IPS DF 19.7 (cell line): ENCODE measurements around the gene TMEM154.
"Not testable (repeated sequence)": the region's sequence is repeated elsewhere in the genome, so short reads cannot be mapped to it uniquely, and the experiment has no call there.

Experiments
- DNase-seq: peaks from one replicate; pipeline ENCODE4 v3.0.0-alpha.2; 2013; ENCODE audit warnings: low read depth, low spot score

Gene TMEM154

GRCh38 chr4:152667781-152668180, 12.0 kb downstream of the TMEM154 start:
- no peak for DNase-seq

DNA sequence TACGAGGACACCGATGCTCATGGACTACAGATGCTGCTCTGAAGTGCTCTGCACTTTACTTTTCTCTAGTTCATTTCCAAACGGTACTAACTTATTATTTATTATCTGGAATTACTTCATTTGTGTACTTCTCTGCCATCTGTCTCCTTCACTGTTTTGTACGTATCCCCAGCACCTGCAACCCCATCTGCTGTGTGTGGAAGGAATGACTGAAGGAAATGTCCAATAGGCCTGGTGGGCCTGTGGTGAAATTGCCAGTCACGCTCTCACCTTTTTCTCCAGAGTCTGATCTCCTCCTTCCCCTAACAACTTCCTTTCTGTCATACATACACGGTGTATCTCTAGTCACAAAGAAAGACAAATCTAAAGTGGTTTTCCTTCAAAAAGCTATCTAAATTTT, 12.9 kb downstream of the TMEM154 start:
- DNase-seq = no peak

DNA sequence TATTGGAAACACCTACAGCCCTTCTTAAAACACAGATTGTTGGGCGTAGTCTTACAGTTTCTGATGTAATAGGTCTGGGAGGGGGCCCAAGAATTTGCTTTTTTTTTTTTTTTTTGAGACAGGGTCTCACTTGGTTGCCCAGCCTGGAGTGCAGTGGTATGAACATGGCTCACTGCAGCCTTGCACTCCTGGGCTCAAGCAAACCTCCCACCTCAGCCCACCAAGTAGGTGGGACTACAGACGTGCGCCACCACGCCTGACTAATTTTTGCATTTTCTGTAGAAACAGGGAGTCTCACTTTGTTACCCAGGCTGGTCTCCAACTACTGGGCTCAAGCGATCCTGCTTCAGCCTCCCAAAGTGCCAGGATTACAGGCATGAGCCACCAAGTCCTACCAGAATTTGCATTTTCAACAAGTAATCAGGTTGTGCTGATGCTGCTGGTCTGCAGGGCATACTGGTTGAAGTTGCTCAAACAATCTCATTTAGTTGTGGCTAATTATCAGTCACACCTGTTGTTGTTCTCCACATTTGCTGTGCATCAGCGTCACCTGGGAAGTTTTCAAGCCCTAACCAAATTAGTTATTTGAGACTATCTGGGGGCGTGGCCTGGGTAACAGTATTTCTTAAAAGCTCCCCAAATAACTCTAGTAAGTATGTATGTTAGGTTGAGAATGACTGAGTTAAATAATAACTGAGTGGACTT, 14.0 kb downstream of the TMEM154 start:
- no peak for DNase-seq

DNA sequence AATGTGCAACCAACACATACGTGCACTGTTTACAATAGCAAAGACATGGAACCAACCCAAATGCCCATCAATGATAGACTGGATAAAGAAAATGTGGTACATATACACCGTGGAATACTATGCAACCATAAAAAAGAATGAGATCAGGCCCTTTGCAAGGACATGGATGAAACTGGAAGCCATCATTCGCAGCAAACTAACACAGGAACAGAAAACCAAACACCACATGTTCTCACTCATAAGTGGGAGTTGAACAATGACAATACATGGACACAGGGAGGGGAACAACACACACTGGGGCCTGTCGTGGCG, 15.8 kb downstream of the TMEM154 start:
- not testable (repeated sequence) for DNase-seq

- DNase-seq = no peak
Observed at GRCh38 chr4:152663203-152664066, 16.4 kb downstream of the TMEM154 start.

GRCh38 chr4:152661649-152662048, 18.1 kb downstream of the TMEM154 start:
- DNase-seq = no peak

- DNase-seq = no peak
Observed at GRCh38 chr4:152660526-152660925, 19.3 kb downstream of the TMEM154 start.

DNA sequence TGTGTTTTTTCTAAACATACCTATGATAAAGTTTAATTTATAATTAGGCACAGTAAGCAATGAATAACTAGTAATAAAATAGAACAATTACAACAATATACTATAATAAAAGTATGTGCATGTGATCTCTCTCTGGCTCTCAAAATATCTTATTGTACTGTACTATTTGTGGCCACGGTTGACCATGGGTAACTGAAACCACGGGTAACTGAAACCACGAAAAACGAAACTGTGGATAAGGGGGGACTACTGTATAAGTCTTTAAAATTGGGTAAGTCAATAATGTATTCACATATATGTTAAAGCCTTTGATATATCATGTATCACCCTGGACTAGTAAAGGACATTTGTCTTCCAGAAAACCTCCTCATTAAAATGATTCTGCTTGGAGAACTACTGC, 20.0 kb downstream of the TMEM154 start:
- no peak for DNase-seq

DNA sequence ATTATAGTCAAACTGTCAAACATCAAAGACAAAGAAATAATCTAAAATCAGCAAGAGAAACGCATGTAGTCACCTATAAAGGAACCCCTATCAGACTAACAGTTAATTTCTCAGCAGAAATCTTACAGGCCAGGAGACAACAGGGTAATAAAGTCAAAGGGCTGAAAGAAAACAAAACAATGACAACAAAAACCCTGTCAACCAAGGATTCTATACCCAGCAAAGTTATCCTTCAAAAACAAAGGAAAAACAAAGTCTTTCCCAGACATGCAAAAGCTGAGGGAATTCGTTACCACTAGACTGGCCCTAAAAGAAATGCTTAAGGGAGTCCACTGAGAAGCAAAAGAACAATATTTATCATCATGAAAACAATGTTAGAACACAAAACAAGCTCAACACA, 22.1 kb downstream of the TMEM154 start:
- DNase-seq = no peak

DNA sequence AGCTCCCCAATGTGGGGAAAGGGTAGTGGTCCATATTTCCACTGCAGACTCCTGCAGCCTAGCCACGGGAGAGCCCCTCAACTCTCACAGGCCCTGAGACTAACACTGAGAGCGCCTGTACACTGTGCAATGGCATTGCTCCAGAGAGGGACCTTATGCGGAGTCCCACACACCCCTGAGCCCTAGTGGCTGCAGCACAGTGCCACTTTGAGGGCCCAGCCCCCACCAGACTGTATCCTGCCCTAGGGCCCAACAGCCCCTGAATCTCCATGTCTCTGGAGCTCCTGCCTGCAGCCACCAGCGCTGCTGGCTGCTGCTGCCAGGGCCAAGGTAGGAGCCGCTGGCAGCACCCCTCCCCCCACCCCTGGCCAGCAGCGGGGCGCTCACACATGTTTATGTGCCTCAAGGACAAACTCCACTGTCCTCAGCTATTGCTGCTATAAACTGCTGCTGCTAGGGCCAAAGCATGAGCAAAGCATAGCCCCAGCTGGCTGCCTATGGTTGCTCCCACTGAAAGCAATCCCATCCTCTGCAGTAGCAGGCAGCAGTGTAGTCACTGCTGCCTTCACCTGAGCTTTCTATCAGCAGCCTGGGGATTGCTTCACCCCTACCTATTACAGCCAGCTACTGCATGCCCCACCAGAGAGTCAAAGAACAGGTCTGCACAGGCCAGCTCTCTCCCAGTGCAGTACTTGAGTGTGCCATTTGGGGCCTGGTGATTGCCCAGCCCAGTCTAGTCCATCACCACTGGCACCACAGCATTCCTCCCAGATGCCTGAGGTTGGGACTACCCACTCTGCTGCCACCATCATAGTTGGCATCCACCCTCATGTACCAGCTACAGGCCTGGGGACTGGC, 24.3 kb downstream of the TMEM154 start:
- no peak for DNase-seq

DNA sequence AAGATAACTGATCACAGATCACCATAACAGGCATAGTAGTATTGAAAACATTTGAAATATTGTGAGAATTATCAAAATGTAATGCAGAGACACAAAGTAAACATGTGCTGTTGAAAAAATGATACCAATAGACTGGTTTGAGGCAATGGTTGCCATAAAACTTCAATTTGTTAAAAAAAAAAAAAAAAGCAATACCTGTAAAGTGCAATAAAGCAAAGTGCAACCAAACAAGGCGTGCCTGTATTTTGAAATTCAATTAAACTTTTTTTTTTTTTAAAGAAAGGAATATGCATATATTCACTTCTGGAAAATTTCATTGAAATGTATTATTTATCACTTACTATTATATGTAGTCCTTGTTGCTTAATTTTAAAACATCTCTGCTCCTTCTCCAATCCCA, 27.7 kb downstream of the TMEM154 start:
- no peak for DNase-seq

- no peak for DNase-seq
Observed at GRCh38 chr4:152651473-152652060, 28.2 kb downstream of the TMEM154 start.

- DNase-seq = no peak
Observed at GRCh38 chr4:152646221-152646620, 33.6 kb downstream of the TMEM154 start.

DNA sequence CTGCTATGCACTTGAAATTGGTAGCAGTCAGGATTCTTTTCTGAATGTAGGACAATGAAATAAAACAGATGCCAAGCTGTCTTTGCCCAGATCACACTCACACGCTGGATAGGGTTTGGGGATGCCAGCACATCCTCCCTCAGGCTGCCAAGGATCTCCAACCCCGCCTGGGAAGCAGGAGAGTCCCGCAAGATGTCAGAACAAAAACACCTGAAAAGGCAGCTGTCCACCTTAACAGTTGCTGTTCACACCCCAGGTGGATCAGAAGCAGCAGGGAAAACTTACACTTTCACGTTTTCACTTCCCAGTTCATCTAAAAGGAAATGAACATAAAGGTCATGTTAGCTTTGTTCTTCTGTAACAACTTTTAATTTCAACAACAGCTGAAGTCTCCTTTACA, 35.7 kb downstream of the TMEM154 start:
- no peak for DNase-seq

GRCh38 chr4:152643153-152644035, 36.4 kb downstream of the TMEM154 start:
- DNase-seq = no peak

- DNase-seq = no peak
Observed at GRCh38 chr4:152640058-152640921, 39.5 kb downstream of the TMEM154 start.

DNA sequence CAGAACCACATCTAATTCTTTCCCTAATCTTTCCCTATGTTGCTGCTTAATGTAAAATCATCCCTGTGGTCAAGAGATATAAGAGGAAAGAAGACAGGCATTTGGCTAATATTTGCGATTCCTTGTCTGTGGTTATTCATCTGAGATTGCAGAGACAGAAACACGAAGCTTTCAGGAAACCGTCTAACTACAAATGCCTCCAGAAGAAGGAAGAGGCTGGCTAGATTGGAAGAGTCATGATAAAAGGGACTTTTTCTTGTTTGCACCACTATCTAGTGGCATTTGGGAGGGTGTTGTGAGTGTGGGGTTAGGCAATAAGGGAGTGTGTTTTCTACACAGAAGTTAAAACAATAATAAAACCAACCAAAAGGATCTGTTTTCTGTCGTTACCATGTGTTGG, 43.9 kb downstream of the TMEM154 start:
- DNase-seq = no peak

DNA sequence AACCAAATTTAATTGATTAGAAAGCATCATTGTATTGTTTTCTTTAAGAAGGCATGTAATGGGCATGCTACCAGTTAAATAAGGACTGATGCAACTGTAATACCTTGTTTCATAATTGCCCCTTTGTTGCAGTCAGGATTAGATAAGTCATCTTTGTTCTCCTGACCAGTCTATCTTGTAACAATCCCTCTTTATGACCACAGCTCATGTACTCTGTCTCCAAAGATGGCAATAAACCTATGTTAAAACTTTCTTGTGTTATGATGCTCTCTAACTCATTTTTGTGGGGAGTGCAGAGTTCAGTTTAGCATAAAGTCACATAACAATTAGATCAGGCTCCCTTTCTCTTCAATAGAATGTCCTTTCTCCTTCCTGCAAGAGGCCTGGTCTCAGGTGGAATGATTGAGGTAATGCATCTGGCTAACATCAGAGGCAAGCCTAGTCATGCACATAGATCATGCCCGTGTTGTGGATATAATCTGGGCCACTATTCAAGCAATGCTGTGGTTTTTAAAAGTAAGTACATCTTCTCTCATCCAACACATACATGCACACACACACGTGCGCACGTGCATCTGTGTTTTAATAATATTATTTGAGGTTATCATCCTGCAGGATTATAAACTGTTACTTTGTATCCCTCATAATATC, 45.6 kb downstream of the TMEM154 start:
- no peak for DNase-seq

DNA sequence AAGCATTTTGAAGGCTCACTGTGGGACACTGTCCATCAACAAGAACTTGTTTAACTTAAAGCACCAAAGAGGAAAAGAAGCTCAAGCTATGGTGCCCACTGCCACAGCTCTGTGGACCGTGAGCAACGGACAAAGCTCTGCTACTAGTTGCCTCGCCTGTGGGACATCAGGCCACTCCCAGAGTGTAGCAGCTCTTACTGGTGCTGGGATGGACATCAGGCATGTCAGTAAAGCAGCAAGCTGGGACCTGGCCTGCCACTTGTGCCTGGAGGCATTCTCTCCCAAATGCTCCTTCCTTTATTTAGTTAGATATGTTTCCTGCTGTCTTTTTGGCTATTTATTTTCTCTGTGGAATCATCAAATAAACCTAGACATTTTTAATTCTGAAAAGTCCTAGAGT, 46.7 kb downstream of the TMEM154 start:
- no peak for DNase-seq
